K562 (cell line): ENCODE data around the gene CTPS1. TPM values are rescaled to one million over a fixed set of nuclear protein-coding genes. Genes with fewer than 3 reads are reported as not detected.
A peak's percentile ranks its signal among the peaks of the same experiment; 100 is the strongest.

Experiments used
- CEBPZ ChIP-seq: fragments of 150-350 bp; IDR thresholded peaks from 2 replicates; pipeline ENCODE4 v1.6.1; 2014; ENCODE audit warnings: low read depth, mild to moderate bottlenecking, low read length, borderline replicate concordance
- CXXC5 ChIP-seq: fragments of 250-450 bp; sonication (Bioruptor Pico); IDR thresholded peaks from 2 replicates; pipeline ENCODE4 v1.8.0; 2022; ENCODE audit warnings: inconsistent platforms, mild to moderate bottlenecking, moderate library complexity
- E4F1 ChIP-seq: fragments of 250-450 bp; sonication (Bioruptor Pico); IDR thresholded peaks from 2 replicates; pipeline ENCODE4 v1.5.0; 2021; ENCODE audit warnings: mild to moderate bottlenecking, borderline replicate concordance
- HEY1 ChIP-seq: fragments of 250-450 bp; sonication (Bioruptor Pico); IDR thresholded peaks from 2 replicates; pipeline ENCODE4 v1.5.0; 2020; ENCODE audit warnings: mild to moderate bottlenecking, moderate library complexity, borderline replicate concordance
- MECOM ChIP-seq: fragments of 250-450 bp; sonication (Bioruptor Pico); IDR thresholded peaks from 2 replicates; pipeline ENCODE4 v1.8.0; 2022; ENCODE audit warnings: inconsistent platforms
- MEIS2 ChIP-seq: fragments of 450-650 bp; IDR thresholded peaks from 2 replicates; pipeline ENCODE4 v1.6.1; 2014; ENCODE audit warnings: mild to moderate bottlenecking; ENCODE audit not compliant: partially characterized antibody
- NCOR1 ChIP-seq: fragments of 450-650 bp; IDR thresholded peaks from 2 replicates; pipeline ENCODE4 v1.6.1; 2016; ENCODE audit warnings: mild to moderate bottlenecking, moderate library complexity
- NFE2L1 ChIP-seq: fragments of 450-650 bp; IDR thresholded peaks from 2 replicates; pipeline ENCODE4 v1.6.1; 2016; ENCODE audit warnings: missing genetic modification characterization, low read depth, mild to moderate bottlenecking, missing compliant biosample characterization, moderate library complexity, borderline replicate concordance
- NFIC ChIP-seq: fragments of 450-650 bp; IDR thresholded peaks from 2 replicates; pipeline ENCODE4 v1.6.1; 2017; ENCODE audit warnings: mild to moderate bottlenecking, inconsistent platforms
- PRMT5 ChIP-seq: sonication (generic); formaldehyde crosslinking; IDR thresholded peaks from 2 replicates; pipeline ENCODE4 v1.5.0; 2020; ENCODE audit warnings: missing genetic modification reagents
- SMARCC2 ChIP-seq: fragments of 450-650 bp; IDR thresholded peaks from 2 replicates; pipeline ENCODE4 v1.6.1; 2017; ENCODE audit warnings: antibody characterized with exemption, moderate library complexity, mild to moderate bottlenecking, low read depth
- TAL1 ChIP-seq: fragments of 450-650 bp; IDR thresholded peaks from 2 replicates; pipeline ENCODE4 v1.6.1; 2016; ENCODE audit warnings: mild to moderate bottlenecking
- TEAD2 ChIP-seq: fragments of 450-650 bp; IDR thresholded peaks from 2 replicates; pipeline ENCODE4 v1.6.1; 2016; ENCODE audit warnings: missing genetic modification characterization, control low read depth, missing compliant biosample characterization
- ZNF407 ChIP-seq: fragments of 450-650 bp; IDR thresholded peaks from 2 replicates; pipeline ENCODE4 v1.6.1; 2016; ENCODE audit warnings: low read depth
- ZNF77 ChIP-seq: fragments of 250-450 bp; sonication (Bioruptor Pico); IDR thresholded peaks from 2 replicates; pipeline ENCODE4 v1.5.0; 2020
- ZNF830 ChIP-seq: fragments of 250-450 bp; sonication (Bioruptor Pico); IDR thresholded peaks from 2 replicates; pipeline ENCODE4 v1.5.0; 2021; ENCODE audit warnings: mild to moderate bottlenecking
- polyA plus RNA-seq, 8 experiments: library from polyadenylated mRNA; depleted of rRNA in 4 of 8; stranded (reverse) in 5 of 8; unstranded in 3 of 8; fragments of >200 nt; fragmentation: Nextera tagmentation in 2 of 8; fragmentation: Illumina TruSeq in 1 of 8; extraction: Ambion mirVana in 2 of 8; extraction: Trizol in 1 of 8; gene quantifications; 2 replicates each; pipeline versions ENCODE4 v1.2.1 to v1.2.3, GENCODE V29; 2011 to 2014; ENCODE audit warnings: inconsistent platforms in 1 of 8, missing spikeins in 1 of 8
- total RNA-seq, 7 experiments: library from RNA; depleted of rRNA in 6 of 7; stranded (reverse); fragments of >200 nt in 6 of 7; fragmentation: Illumina TruSeq in 2 of 7; extraction: Trizol in 2 of 7; gene quantifications; 2 replicates each; pipeline versions ENCODE4 v1.2.1 to v1.2.3, GENCODE V29; 2011 to 2021; ENCODE audit warnings: low replicate concordance in 1 of 7

Gene CTPS1
- total and polyA plus RNA-seq, 9 of the 15 experiments (the other 6 are each of a cell fraction or from before 2014, with no cell fraction given): 44.4 to 164 (median 87.7) TPM

GRCh38 chr1:40974945-40975344 is 4.6 kb upstream of the CTPS1 start (continued):
- TF ChIP-seq ZNF407: no peak
- TF ChIP-seq MEIS2: peak; percentile 80
- peak; percentile 88; the same call in 1 of the 2 replicates for TF ChIP-seq SMARCC2
- TF ChIP-seq NFE2L1 (tag): no peak
- TF ChIP-seq NCOR1: peak; percentile 86
- peak; percentile 86 for TF ChIP-seq CXXC5
- TF ChIP-seq NFIC: peak; percentile 81
- peak; percentile 57; the same call in 1 of the 2 replicates for TF ChIP-seq HEY1 (CRISPR knock-in tag)
- peak; percentile 93 for TF ChIP-seq TAL1
- TF ChIP-seq ZNF830 (CRISPR knock-in tag): no peak
- no peak for TF ChIP-seq E4F1 (CRISPR knock-in tag)
- TF ChIP-seq CEBPZ: no peak
- TF ChIP-seq TEAD2 (tag): no peak
- no peak for TF ChIP-seq PRMT5
- no peak for TF ChIP-seq ZNF77 (CRISPR knock-in tag)
- no peak for TF ChIP-seq MECOM (CRISPR knock-in tag)
